ENCODE results near the gene GABRB3.

The GABRB3 gene

GRCh38 chr15:26564361-26564760 is 208.5 kb downstream of the GABRB3 start:
- TF ChIP-seq ZNF777 (tag by site-specific recombination; IDR thresholded peaks at IDR 0.05; ENCODE audit: borderline replicate concordance): no peak
- no peak for TF ChIP-seq ZNF571 (tag by site-specific recombination; IDR thresholded peaks at IDR 0.05)
- TF ChIP-seq ATF2 (tag by site-specific recombination; IDR thresholded peaks at IDR 0.05; ENCODE audit: low read depth): no peak
- TF ChIP-seq ZNF266 (tag by site-specific recombination; IDR thresholded peaks at IDR 0.05; ENCODE audit: low read depth): no peak
- no peak for TF ChIP-seq ZNF302 (tag by site-specific recombination; IDR thresholded peaks at IDR 0.05; ENCODE audit: low read depth)
- TF ChIP-seq ZNF561 (tag by site-specific recombination; IDR thresholded peaks at IDR 0.05; ENCODE audit: borderline replicate concordance): no peak
- TF ChIP-seq ZNF843 (tag by site-specific recombination; IDR thresholded peaks at IDR 0.05): no peak
- TF ChIP-seq ZBTB49 (tag by site-specific recombination; IDR thresholded peaks at IDR 0.05; ENCODE audit: low read depth): no peak
- no peak for TF ChIP-seq ZNF585B (tag by site-specific recombination; IDR thresholded peaks at IDR 0.05)
- no peak for TF ChIP-seq ZNF211 (tag by site-specific recombination; IDR thresholded peaks at IDR 0.05; ENCODE audit: low read depth)
- POLR2A ChIA-PET: no interaction called here
- no peaks in the 10 kb centered on the region for H3K4me1 ChIP-seq (ENCODE audit: control insufficient read depth, insufficient read depth, low read length)
- H3K27ac ChIP-seq (ENCODE audit: extremely low read depth, low read depth, low read length): no peak overlapping the region
- no peaks in the 10 kb centered on the region for H3K9me3 ChIP-seq (ENCODE audit: control insufficient read depth, insufficient read depth, low read depth, low read length)
- peaks cover 0 to 14% of the 10 kb centered on the region in 2 experiments; a peak in 1 of 3 replicates for H3K36me3 ChIP-seq (ENCODE audit: control insufficient read depth in 2 of 2, insufficient read depth in 1 of 2, low read length in 2 of 2)
- H3K4me3 ChIP-seq (ENCODE audit: low read depth, low read length): no peak overlapping the region
- CTCF ChIA-PET: no interaction called here

DNA sequence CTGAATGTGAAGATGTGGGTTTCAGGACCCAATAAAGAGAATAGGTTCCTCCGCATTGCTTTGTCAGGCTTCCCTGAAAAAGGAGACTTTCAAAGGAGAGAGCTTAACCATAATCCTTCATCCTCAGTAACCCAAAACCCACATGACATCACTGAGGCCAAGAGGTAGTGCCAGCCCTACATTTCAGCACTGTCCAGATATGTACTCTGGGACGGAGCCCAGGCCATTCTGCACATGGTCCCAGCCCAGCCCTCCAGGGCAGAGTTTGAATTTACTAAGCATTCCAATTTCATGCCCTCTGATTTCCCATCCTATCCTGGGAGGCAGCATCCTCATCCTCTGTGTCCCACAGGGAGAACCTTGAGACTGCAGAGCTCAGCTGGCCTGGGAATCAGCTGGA is 210.5 kb downstream of the GABRB3 start:
- ChIA-PET POLR2A (no interaction called here), CTCF (interaction anchor here (0.6 kb wide), 1 partner anchor 569 kb away, joined by 3 read pairs; no protein-coding TSS in a partner anchor)
- TF ChIP-seq ZFP3 (tag by site-specific recombination; IDR thresholded peaks at IDR 0.05; ENCODE audit: low read depth): no peak
- Histone ChIP-seq H3K9me3 (ENCODE audit: control insufficient read depth, insufficient read depth, low read depth, low read length) (no peaks in the 10 kb centered on the region), H3K36me3 (ENCODE audit: control insufficient read depth in 2 of 2, insufficient read depth in 1 of 2, low read length in 2 of 2) (peaks cover 0 to 16% of the 10 kb centered on the region in 2 experiments; a peak in 1 of 3 replicates), H3K4me1 (ENCODE audit: control insufficient read depth, insufficient read depth, low read length) (no peaks in the 10 kb centered on the region), H3K27ac (ENCODE audit: extremely low read depth, low read depth, low read length) (no peak overlapping the region), H3K4me3 (ENCODE audit: low read depth, low read length) (no peak overlapping the region)

DNA sequence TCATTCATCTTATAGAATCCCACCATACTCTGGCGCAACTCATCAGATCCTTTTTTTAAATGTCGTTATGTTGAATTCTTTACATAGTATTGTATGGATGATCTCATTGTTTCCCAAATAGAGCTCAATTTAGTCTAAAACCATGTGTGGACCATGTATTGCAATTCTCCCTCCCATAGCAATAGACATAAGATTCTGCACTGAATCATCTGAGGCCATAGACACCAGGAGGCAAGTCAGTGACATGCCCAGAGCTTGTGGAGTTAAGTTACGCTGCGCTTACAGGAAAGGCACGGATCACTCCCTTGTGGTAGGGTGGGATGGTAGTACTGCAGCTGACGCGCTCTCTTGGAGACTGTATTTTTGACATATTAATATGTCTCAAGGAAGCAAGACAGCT is 211.0 kb downstream of the GABRB3 start:
- CTCF ChIA-PET: interaction anchor here (0.6 kb wide), 1 partner anchor 568 kb away, joined by 3 read pairs; no protein-coding TSS in a partner anchor
- no peak for TF ChIP-seq ZNF239 (tag by site-specific recombination; IDR thresholded peaks at IDR 0.05)
- TF ChIP-seq ZSCAN5A (tag by site-specific recombination; IDR thresholded peaks at IDR 0.05): no peak
- no peak for TF ChIP-seq ZNF488 (tag by site-specific recombination; IDR thresholded peaks at IDR 0.05)
- TF ChIP-seq ZNF585B (tag by site-specific recombination; IDR thresholded peaks at IDR 0.05): no peak
- no peak for TF ChIP-seq ZSCAN30 (tag by site-specific recombination; IDR thresholded peaks at IDR 0.05)
- TF ChIP-seq ZNF529 (tag by site-specific recombination; IDR thresholded peaks at IDR 0.05; ENCODE audit: insufficient replicate concordance): no peak
- no peak for TF ChIP-seq ZSCAN23 (tag by site-specific recombination; IDR thresholded peaks at IDR 0.05)
- no peak for TF ChIP-seq ZNF785 (tag by site-specific recombination; IDR thresholded peaks at IDR 0.05)
- TF ChIP-seq MZF1 (tag by site-specific recombination; IDR thresholded peaks at IDR 0.05; ENCODE audit: borderline replicate concordance): no peak

More for the DNA sequence above, 211.0 kb downstream of the GABRB3 start:
- H3K27ac ChIP-seq (ENCODE audit: extremely low read depth, low read depth, low read length): no peak overlapping the region
- POLR2A ChIA-PET: interaction anchor here (0.6 kb wide), 1 partner anchor 149 kb away, joined by 3 read pairs; no protein-coding TSS in a partner anchor
- H3K4me1 ChIP-seq (ENCODE audit: control insufficient read depth, insufficient read depth, low read length): no peaks in the 10 kb centered on the region
- no peaks in the 10 kb centered on the region for H3K9me3 ChIP-seq (ENCODE audit: control insufficient read depth, insufficient read depth, low read depth, low read length)
- H3K4me3 ChIP-seq (ENCODE audit: low read depth, low read length): no peak overlapping the region
- H3K36me3 ChIP-seq (ENCODE audit: control insufficient read depth in 2 of 2, insufficient read depth in 1 of 2, low read length in 2 of 2): peaks cover 0 to 13% of the 10 kb centered on the region in 2 experiments; a peak in 1 of 3 replicates

Measured in HEK293 (cell line).